Measurements from ENCODE around the gene GPR108.
"Not testable (repeated sequence)": the region's sequence is repeated elsewhere in the genome, so short reads cannot be mapped to it uniquely, and the experiment has no call there.

The GPR108 gene

DNA sequence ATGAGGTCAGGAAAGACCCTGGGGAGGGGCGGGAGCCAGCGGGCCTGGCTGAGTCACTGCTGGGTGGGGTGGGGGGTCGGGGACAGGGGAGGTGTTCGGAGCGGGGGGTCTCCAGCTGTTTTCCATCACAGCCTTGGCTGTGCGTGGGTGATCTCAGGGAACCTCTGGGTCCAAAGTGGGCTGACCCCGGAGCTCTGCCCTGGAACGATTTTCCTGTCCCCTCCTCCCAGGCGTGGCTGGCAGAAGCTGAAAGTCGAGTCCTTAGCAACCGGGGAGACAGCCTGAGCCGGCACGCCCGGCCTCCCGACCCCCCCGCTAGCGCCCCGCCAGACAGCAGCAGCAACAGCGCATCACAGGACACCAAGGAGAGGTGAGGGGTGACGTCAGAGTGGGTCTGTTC is 12.7 kb upstream of the GPR108 start (continued):
- TF ChIP-seq, protein P1, sequence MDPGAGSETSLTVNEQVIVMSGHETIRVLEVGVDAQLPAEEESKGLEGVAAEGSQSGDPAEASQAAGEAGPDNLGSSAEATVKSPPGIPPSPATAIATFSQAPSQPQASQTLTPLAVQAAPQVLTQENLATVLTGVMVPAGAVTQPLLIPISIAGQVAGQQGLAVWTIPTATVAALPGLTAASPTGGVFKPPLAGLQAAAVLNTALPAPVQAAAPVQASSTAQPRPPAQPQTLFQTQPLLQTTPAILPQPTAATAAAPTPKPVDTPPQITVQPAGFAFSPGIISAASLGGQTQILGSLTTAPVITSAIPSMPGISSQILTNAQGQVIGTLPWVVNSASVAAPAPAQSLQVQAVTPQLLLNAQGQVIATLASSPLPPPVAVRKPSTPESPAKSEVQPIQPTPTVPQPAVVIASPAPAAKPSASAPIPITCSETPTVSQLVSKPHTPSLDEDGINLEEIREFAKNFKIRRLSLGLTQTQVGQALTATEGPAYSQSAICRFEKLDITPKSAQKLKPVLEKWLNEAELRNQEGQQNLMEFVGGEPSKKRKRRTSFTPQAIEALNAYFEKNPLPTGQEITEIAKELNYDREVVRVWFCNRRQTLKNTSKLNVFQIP (CRISPR knock-in tag; IDR thresholded peaks at IDR 0.05; ENCODE audit: borderline replicate concordance, low read depth): no peak

DNA sequence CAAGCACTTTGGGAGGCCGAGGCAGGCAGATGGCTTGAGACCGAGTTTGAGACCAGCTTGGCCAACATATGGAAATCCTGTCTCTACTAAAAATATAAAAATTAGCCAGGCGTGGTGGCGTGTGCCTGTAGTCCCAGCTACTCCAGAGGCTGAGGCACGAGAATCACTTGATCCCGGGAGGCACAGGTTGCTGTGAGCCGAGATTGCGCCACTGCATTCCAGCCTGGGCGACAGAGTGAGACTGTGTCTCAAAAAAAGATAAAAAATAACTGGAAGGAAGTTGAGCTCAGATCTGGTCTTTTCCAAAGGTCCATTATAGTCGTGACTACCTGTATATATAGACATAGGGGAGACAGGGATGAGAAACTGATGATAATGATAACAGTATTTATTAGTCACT is 11.2 kb upstream of the GPR108 start:
- ATAC-seq: not testable (repeated sequence)

DNA sequence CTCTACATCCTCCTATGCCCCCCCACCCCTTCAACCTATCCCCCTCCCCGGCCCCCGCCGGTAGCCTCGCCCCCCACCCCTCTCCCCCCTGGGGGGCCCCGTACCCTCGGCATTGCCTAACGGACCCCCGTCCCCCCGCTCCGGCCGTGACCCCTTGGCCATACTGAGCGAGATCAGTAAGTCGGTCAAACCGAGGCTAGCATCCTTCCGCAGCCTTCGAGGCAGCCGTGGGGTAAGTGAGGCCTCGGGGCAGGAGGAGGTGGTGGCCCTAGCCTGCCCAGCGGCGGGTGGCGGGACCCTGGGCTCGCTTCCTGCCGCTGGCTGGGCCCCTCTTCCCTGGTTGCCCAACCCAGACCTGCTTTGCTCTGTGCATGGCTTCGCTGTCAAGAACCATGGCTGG is 8.6 kb upstream of the GPR108 start:
- TF ChIP-seq, protein P2, sequence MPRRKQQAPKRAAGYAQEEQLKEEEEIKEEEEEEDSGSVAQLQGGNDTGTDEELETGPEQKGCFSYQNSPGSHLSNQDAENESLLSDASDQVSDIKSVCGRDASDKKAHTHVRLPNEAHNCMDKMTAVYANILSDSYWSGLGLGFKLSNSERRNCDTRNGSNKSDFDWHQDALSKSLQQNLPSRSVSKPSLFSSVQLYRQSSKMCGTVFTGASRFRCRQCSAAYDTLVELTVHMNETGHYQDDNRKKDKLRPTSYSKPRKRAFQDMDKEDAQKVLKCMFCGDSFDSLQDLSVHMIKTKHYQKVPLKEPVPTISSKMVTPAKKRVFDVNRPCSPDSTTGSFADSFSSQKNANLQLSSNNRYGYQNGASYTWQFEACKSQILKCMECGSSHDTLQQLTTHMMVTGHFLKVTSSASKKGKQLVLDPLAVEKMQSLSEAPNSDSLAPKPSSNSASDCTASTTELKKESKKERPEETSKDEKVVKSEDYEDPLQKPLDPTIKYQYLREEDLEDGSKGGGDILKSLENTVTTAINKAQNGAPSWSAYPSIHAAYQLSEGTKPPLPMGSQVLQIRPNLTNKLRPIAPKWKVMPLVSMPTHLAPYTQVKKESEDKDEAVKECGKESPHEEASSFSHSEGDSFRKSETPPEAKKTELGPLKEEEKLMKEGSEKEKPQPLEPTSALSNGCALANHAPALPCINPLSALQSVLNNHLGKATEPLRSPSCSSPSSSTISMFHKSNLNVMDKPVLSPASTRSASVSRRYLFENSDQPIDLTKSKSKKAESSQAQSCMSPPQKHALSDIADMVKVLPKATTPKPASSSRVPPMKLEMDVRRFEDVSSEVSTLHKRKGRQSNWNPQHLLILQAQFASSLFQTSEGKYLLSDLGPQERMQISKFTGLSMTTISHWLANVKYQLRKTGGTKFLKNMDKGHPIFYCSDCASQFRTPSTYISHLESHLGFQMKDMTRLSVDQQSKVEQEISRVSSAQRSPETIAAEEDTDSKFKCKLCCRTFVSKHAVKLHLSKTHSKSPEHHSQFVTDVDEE (CRISPR knock-in tag; IDR thresholded peaks at IDR 0.05): no peak
- TF ChIP-seq ARNTL (CRISPR knock-in tag; IDR thresholded peaks at IDR 0.05; ENCODE audit: borderline replicate concordance, low read depth) (no peak), RARB (CRISPR knock-in tag; IDR thresholded peaks at IDR 0.05) (no peak), ESRRG (CRISPR knock-in tag; IDR thresholded peaks at IDR 0.05) (no peak), SNAI2 (CRISPR knock-in tag; IDR thresholded peaks at IDR 0.05) (no peak), PPARA (CRISPR knock-in tag; IDR thresholded peaks at IDR 0.05; ENCODE audit: borderline replicate concordance) (no peak), BACH2 (CRISPR knock-in tag; IDR thresholded peaks at IDR 0.05; ENCODE audit: borderline replicate concordance) (no peak), GLIS3 (CRISPR knock-in tag; IDR thresholded peaks at IDR 0.05) (no peak), ZNF70 (CRISPR knock-in tag; IDR thresholded peaks at IDR 0.05) (no peak)
- TF ChIP-seq, protein P1 (CRISPR knock-in tag; IDR thresholded peaks at IDR 0.05; ENCODE audit: borderline replicate concordance, low read depth): no peak
- ATAC-seq: no peak

DNA sequence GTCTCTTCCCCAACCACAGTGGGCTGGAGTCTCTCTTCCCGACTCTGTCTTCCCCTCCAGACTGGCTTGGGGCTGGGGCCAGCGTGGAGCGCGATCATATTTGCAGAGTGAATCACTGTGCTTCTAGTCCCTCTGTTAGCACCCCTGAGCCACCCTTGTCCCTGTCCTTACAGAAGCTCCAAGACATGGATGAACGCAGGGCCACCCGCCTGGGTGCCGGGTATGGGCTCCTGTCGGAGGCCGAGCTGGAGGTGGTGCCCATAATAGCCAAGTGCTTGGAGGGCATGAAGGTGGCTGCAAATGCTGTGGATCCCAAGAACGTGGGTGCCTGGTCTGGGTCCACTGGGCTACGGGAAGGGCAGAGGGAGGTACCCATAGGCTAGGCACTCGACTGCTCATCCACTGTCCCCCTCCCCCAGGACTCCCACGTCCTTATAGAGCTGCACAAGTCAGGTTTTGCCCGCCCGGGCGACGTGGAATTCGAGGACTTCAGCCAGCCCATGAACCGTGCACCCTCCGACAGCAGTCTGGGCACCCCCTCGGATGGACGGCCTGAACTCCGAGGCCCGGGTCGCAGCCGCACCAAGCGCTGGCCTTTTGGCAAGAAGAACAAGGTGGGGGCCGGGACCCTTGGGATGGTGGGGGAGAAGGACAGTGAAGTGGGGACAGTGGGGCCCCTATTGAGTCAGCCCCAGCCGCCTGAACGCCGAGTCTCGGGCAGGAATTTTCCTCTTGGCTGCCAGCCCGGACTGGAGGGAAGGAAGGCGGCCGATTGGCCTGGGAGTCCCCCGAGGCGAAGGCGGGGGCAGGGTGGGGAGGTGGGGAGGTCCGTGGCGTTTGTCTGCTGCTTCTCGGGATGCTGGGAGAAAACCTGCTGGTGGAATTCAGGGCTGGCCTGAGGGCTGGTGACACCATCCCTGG is 7.3 kb upstream of the GPR108 start:
- ATAC-seq: peak; percentile 86
- TF ChIP-seq, protein P3, sequence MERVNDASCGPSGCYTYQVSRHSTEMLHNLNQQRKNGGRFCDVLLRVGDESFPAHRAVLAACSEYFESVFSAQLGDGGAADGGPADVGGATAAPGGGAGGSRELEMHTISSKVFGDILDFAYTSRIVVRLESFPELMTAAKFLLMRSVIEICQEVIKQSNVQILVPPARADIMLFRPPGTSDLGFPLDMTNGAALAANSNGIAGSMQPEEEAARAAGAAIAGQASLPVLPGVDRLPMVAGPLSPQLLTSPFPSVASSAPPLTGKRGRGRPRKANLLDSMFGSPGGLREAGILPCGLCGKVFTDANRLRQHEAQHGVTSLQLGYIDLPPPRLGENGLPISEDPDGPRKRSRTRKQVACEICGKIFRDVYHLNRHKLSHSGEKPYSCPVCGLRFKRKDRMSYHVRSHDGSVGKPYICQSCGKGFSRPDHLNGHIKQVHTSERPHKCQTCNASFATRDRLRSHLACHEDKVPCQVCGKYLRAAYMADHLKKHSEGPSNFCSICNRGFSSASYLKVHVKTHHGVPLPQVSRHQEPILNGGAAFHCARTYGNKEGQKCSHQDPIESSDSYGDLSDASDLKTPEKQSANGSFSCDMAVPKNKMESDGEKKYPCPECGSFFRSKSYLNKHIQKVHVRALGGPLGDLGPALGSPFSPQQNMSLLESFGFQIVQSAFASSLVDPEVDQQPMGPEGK (CRISPR knock-in tag; IDR thresholded peaks at IDR 0.05; ENCODE audit: borderline replicate concordance): peak; percentile 73; the same call in 1 of the 2 replicates
- TF ChIP-seq SNAI2 (CRISPR knock-in tag; IDR thresholded peaks at IDR 0.05) (no peak), ZFP3 (CRISPR knock-in tag; IDR thresholded peaks at IDR 0.05) (peak; percentile 58; the same call in 1 of the 2 replicates)
- TF ChIP-seq, protein P4, sequence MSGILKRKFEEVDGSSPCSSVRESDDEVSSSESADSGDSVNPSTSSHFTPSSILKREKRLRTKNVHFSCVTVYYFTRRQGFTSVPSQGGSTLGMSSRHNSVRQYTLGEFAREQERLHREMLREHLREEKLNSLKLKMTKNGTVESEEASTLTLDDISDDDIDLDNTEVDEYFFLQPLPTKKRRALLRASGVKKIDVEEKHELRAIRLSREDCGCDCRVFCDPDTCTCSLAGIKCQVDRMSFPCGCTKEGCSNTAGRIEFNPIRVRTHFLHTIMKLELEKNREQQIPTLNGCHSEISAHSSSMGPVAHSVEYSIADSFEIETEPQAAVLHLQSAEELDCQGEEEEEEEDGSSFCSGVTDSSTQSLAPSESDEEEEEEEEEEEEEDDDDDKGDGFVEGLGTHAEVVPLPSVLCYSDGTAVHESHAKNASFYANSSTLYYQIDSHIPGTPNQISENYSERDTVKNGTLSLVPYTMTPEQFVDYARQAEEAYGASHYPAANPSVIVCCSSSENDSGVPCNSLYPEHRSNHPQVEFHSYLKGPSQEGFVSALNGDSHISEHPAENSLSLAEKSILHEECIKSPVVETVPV (CRISPR knock-in tag; IDR thresholded peaks at IDR 0.05): no peak
- TF ChIP-seq, protein P5, sequence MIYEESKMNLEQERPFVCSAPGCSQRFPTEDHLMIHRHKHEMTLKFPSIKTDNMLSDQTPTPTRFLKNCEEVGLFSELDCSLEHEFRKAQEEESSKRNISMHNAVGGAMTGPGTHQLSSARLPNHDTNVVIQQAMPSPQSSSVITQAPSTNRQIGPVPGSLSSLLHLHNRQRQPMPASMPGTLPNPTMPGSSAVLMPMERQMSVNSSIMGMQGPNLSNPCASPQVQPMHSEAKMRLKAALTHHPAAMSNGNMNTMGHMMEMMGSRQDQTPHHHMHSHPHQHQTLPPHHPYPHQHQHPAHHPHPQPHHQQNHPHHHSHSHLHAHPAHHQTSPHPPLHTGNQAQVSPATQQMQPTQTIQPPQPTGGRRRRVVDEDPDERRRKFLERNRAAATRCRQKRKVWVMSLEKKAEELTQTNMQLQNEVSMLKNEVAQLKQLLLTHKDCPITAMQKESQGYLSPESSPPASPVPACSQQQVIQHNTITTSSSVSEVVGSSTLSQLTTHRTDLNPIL (CRISPR knock-in tag; IDR thresholded peaks at IDR 0.05; ENCODE audit: low read depth): no peak

All from SK-N-SH treated with all-trans-retinoic acid at 6 μM for 48 hours (cell line).